Mesenchymal stem cell (in vitro differentiated cells and primary cell): ENCODE data around the gene ASB16.
"Not testable (repeated sequence)": the region's sequence is repeated elsewhere in the genome, so short reads cannot be mapped to it uniquely, and the experiment has no call there.

Source experiments
- DNase-seq: peaks from one replicate; pipeline ENCODE4 v3.0.0-alpha.2; 2013
- H2AFZ ChIP-seq: one replicate; pipeline ENCODE4 v1.6.1; 2013; ENCODE audit warnings: low read depth, mild to moderate bottlenecking, control low read depth, inconsistent platforms, low read length, moderate library complexity
- H2AK5ac ChIP-seq: 2 replicates; pipeline ENCODE4 v1.6.1; 2013; ENCODE audit warnings: low read length, moderate library complexity, mild to moderate bottlenecking, inconsistent platforms; ENCODE audit not compliant: severe bottlenecking
- H2BK120ac ChIP-seq: one replicate; pipeline ENCODE4 v1.6.1; 2013; ENCODE audit warnings: low read depth, mild to moderate bottlenecking, inconsistent platforms, low read length, moderate library complexity
- H2BK12ac ChIP-seq, 2 experiments: one replicate each; pipeline ENCODE4 v1.6.1; 2013; ENCODE audit warnings: inconsistent platforms in 2 of 2, low read length in 2 of 2, mild to moderate bottlenecking in 2 of 2, moderate library complexity in 2 of 2, control low read depth in 1 of 2
- H2BK15ac ChIP-seq: one replicate; pipeline ENCODE4 v1.6.1; 2013; ENCODE audit warnings: mild to moderate bottlenecking, low read depth, inconsistent platforms; ENCODE audit not compliant: poor library complexity, severe bottlenecking
- H2BK5ac ChIP-seq: 2 replicates; pipeline ENCODE4 v1.6.1; 2013; ENCODE audit warnings: low read depth, mild to moderate bottlenecking, low read length, control low read depth, inconsistent platforms; ENCODE audit not compliant: poor library complexity, severe bottlenecking
- H3K14ac ChIP-seq, 2 experiments: one replicate each; pipeline ENCODE4 v1.6.1; 2013; ENCODE audit warnings: inconsistent platforms in 2 of 2, low read length in 2 of 2, control low read depth in 1 of 2, mild to moderate bottlenecking in 1 of 2, moderate library complexity in 1 of 2
- H3K18ac ChIP-seq, 2 experiments: one replicate each; pipeline ENCODE4 v1.6.1; 2013; ENCODE audit warnings: inconsistent platforms in 2 of 2, low read length in 2 of 2, control low read depth in 1 of 2, low read depth in 1 of 2, mild to moderate bottlenecking in 1 of 2
- H3K23ac ChIP-seq, 2 experiments: one replicate each; pipeline ENCODE4 v1.6.1; 2013; ENCODE audit warnings: inconsistent platforms in 2 of 2, low read length in 2 of 2, mild to moderate bottlenecking in 2 of 2, moderate library complexity in 2 of 2, control low read depth in 1 of 2
- H3K27ac ChIP-seq: 2 replicates; pipeline ENCODE4 v1.5.1; 2013; ENCODE audit warnings: mild to moderate bottlenecking, moderate library complexity, low read length, control low read depth, inconsistent platforms; ENCODE audit not compliant: poor library complexity, severe bottlenecking
- H3K27me3 ChIP-seq, 2 experiments: 2 replicates each; pipeline versions ENCODE4 v1.6.1 to v1.7.0; 2013; ENCODE audit warnings: low read length in 2 of 2, mild to moderate bottlenecking in 2 of 2, moderate library complexity in 2 of 2, control low read depth in 1 of 2, inconsistent platforms in 1 of 2; ENCODE audit not compliant: control insufficient read depth in 1 of 2, insufficient read depth in 1 of 2
- H3K36me3 ChIP-seq, 2 experiments: 2 replicates each; pipeline versions ENCODE4 v1.6.1 to v1.7.0; 2013; ENCODE audit warnings: low read length in 2 of 2, control low read depth in 1 of 2, inconsistent platforms in 1 of 2, low read depth in 1 of 2, mild to moderate bottlenecking in 1 of 2; ENCODE audit not compliant: insufficient read depth in 2 of 2, control insufficient read depth in 1 of 2
- H3K4ac ChIP-seq, 2 experiments: one replicate each; pipeline ENCODE4 v1.6.1; 2013; ENCODE audit warnings: inconsistent platforms in 2 of 2, low read length in 2 of 2, mild to moderate bottlenecking in 2 of 2, moderate library complexity in 2 of 2, control low read depth in 1 of 2, low read depth in 1 of 2
- H3K4me1 ChIP-seq: 2 replicates; pipeline ENCODE4 v1.6.1; 2013; ENCODE audit warnings: low read depth, low read length, control low read depth; ENCODE audit not compliant: control insufficient read depth, insufficient read depth
- H3K4me2 ChIP-seq: 2 replicates; pipeline ENCODE4 v1.6.1; 2013; ENCODE audit warnings: low read length, mild to moderate bottlenecking, inconsistent platforms; ENCODE audit not compliant: poor library complexity, severe bottlenecking
- H3K4me3 ChIP-seq, 2 experiments: 2 replicates each; pipeline versions ENCODE4 v1.5.1 to v1.7.0; 2013; ENCODE audit warnings: low read length in 2 of 2, mild to moderate bottlenecking in 2 of 2, control low read depth in 1 of 2, low read depth in 1 of 2; ENCODE audit not compliant: insufficient read depth in 1 of 2
- H3K79me1 ChIP-seq: replicated peaks from 2 replicates; pipeline ENCODE4 v1.6.1; 2013; ENCODE audit warnings: mild to moderate bottlenecking, control low read depth, low read length, inconsistent platforms; ENCODE audit not compliant: poor library complexity, severe bottlenecking
- H3K9ac ChIP-seq: 2 replicates; pipeline ENCODE4 v1.7.0; 2013; ENCODE audit warnings: mild to moderate bottlenecking, low read length, moderate library complexity
- H3K9me3 ChIP-seq: 2 replicates; pipeline ENCODE4 v1.7.0; 2013; ENCODE audit warnings: mild to moderate bottlenecking, low read length; ENCODE audit not compliant: control insufficient read depth
- H4K8ac ChIP-seq: one replicate; pipeline ENCODE4 v1.6.1; 2013; ENCODE audit warnings: inconsistent platforms, mild to moderate bottlenecking, low read length, moderate library complexity
- H4K91ac ChIP-seq: one replicate; pipeline ENCODE4 v1.6.1; 2013; ENCODE audit warnings: mild to moderate bottlenecking, low read length, inconsistent platforms
- WGBS: methylation state at CpG from one replicate; pipeline ENCODE4 v1.1.7; 2013; ENCODE audit warnings: mixed read lengths; 5-methylcytosine and 5-hydroxymethylcytosine counted together

The ASB16 gene

DNA sequence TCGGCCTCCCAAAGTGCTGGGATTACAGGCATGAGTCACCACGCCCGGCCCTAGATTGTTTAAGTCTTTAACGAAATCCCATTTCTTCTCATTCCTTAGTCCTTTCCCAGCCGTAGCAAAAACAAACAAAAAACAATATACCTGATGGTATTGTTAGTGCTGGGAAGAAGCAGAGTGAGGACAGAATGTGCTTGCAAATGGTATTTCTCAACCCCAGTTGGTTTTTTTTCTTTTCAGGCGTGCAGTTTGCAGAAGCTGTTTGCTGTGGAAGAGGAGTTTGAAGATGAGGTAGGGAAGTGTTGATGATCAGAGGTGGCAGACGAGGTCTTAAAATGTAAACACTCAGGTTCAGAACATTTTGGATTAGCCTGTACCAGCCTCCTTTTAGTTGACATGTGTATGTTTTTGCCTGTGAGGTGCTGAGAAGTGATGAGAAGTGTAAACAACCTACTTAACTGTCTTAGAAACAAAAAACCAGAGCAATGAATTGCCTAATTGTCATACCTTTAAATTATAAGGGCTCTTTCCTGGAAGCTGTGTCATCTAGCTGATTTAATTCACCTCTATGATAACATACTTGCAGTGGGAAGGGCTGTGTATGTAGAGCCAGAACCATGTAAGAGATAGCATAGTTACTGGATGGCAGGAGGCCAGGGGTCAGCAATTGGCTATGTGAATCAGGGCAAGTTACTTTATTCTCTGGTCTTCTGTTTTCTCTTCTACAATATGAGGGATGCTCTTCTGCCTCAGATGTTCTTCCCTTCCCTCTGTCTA is 25.4 kb upstream of the ASB16 start:
- Histone ChIP-seq H2BK15ac (no peak overlapping the region), H3K18ac (no peak overlapping the region), H2BK12ac (no peak overlapping the region), H3K9ac (no peak overlapping the region), H4K91ac (no peak overlapping the region), H3K36me3 (peaks cover 13 to 22% of the 10 kb centered on the region in 2 experiments), H3K27ac (no peak overlapping the region), H3K27me3 (no peaks in the 10 kb centered on the region), H4K8ac (no peak overlapping the region), H2BK120ac (no peak overlapping the region), H3K14ac (no peak overlapping the region), H3K79me1 (peaks cover 26% of the 10 kb centered on the region), H3K9me3 (no peaks in the 10 kb centered on the region), H3K4ac (no peak overlapping the region), H2AK5ac (no peak overlapping the region), H2AFZ (no peak overlapping the region), H3K4me3 (no peak overlapping the region), H2BK5ac (no peak overlapping the region), H3K23ac (no peak overlapping the region), H3K4me2 (no peak overlapping the region), H3K4me1 (peaks cover 3% of the 10 kb centered on the region)
- DNase-seq: peak; percentile 36
- 96% methylated on average over 4 of the region's 7 CpGs for WGBS

DNA sequence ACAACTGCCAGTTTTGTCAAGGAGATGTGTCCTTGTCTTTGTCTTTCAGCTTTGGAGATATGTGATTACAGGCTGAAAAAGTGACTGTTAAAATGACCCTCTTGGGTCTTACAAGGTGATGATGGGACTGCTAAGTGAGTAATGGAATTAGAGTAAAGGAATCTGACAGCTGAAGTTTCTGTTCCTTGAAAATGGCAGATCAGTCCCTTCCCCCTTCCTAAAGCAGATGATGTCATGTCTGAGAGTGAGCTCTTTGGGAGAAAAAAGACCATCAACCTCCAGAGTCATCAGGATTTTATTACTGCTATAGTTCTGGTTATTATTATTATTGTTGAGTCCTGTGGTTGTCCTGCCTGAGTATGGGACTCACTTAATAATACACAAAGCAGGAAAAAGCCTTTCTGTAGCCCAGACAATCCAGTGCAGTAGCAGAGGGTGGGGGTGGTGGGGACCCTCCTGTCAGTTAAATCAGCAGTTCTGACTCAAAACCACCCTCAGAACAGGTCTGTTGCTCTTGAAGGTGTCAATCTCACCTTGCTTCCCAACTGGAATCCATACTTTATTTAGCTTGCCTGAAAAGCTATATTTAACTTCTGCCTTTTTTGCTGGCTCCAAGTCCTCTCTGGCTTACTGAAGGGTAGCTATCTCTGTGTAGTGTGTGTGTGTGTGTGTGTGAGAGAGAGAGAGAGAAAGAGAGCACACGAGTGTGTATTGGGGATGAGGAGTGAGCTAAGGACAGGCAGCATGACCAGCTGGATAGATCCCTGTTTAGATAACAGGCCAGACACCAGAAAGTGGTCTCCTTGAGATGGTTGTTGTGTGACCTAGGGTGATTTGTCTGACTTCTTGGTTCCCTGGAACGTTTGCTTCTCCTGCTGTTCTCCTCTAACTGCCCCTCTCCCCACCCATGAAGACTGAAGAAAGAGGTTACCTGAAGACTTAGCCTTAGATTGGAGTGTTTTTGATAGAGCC is 23.8 kb upstream of the ASB16 start:
- Histone ChIP-seq H2AK5ac (no peak overlapping the region), H4K8ac (no peak overlapping the region), H4K91ac (no peak overlapping the region), H3K23ac (no peak overlapping the region), H2BK5ac (no peak overlapping the region), H3K4me1 (peaks cover 3% of the 10 kb centered on the region), H3K4ac (no peak overlapping the region), H3K79me1 (peaks cover 31% of the 10 kb centered on the region), H3K14ac (no peak overlapping the region), H3K36me3 (peaks cover 13 to 22% of the 10 kb centered on the region in 2 experiments), H2BK120ac (no peak overlapping the region), H3K9ac (no peak overlapping the region), H3K27me3 (no peaks in the 10 kb centered on the region), H3K4me2 (no peak overlapping the region), H3K18ac (no peak overlapping the region), H3K9me3 (no peaks in the 10 kb centered on the region), H3K4me3 (no peak overlapping the region), H2BK15ac (no peak overlapping the region), H2AFZ (no peak overlapping the region), H2BK12ac (no peak overlapping the region), H3K27ac (no peak overlapping the region)
- 65% methylated on average over 1 of the region's 2 CpGs for WGBS
- DNase-seq: peak; percentile 30

DNA sequence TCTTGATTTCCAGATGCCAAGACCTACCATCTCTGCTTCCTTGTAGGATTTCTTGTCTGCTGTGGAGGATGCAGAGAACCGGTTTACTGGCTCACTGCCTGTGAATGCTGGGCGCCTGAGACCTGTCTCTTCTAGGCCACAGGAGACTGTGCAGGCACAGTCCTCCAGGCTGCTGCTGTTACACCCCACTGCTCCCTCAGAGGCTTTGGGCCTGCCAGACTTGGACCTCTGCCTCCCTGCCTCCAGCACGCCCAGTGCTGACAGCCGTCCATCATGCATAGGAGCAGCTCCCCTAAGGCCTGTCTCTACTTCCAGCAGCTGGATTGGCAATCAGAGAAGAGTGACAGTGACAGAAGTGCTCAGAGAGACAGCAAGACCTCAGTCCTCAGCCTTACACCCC is 22.7 kb upstream of the ASB16 start:
- no peak overlapping the region for H2BK15ac ChIP-seq
- no peaks in the 10 kb centered on the region for H3K27me3 ChIP-seq
- no peak overlapping the region for H3K4ac ChIP-seq
- WGBS: 100% methylated on average over 4 of the region's 4 CpGs
- no peak overlapping the region for H3K4me2 ChIP-seq
- DNase-seq: no peak
- no peak overlapping the region for H2BK5ac ChIP-seq
- H3K18ac ChIP-seq: no peak overlapping the region
- H3K9me3 ChIP-seq: no peaks in the 10 kb centered on the region
- peaks cover 14 to 27% of the 10 kb centered on the region in 2 experiments for H3K36me3 ChIP-seq
- no peak overlapping the region for H2BK12ac ChIP-seq
- no peak overlapping the region for H4K91ac ChIP-seq
- no peak overlapping the region for H3K23ac ChIP-seq
- H2BK120ac ChIP-seq: no peak overlapping the region
- H3K27ac ChIP-seq: no peak overlapping the region
- H3K79me1 ChIP-seq: peaks cover 30% of the 10 kb centered on the region
- H3K4me3 ChIP-seq: no peak overlapping the region
- H3K4me1 ChIP-seq: no peaks in the 10 kb centered on the region
- H3K14ac ChIP-seq: no peak overlapping the region
- no peak overlapping the region for H2AK5ac ChIP-seq
- H3K9ac ChIP-seq: no peak overlapping the region
- H4K8ac ChIP-seq: no peak overlapping the region
- H2AFZ ChIP-seq: no peak overlapping the region

GRCh38 chr17:44149066-44149465 is 21.4 kb upstream of the ASB16 start:
- WGBS: 100% methylated on average over 3 of the region's 3 CpGs
- not testable (repeated sequence) for H3K9me3 ChIP-seq

More at GRCh38 chr17:44149066-44149465, 21.4 kb upstream of the ASB16 start:
- DNase-seq, H4K8ac ChIP-seq, H3K4me2 ChIP-seq, H3K4ac ChIP-seq, H2BK15ac ChIP-seq, H2BK120ac ChIP-seq, H2BK12ac ChIP-seq, H2BK5ac ChIP-seq, H3K27me3 ChIP-seq, H2AFZ ChIP-seq, H3K4me3 ChIP-seq, H2AK5ac ChIP-seq, H3K14ac ChIP-seq, H3K18ac ChIP-seq, H4K91ac ChIP-seq, H3K27ac ChIP-seq, H3K9ac ChIP-seq, H3K23ac ChIP-seq, H3K4me1 ChIP-seq: not testable (repeated sequence)
- H3K79me1 ChIP-seq: peaks cover 25% of the 10 kb centered on the region
- peaks cover 16 to 29% of the 10 kb centered on the region in 2 experiments for H3K36me3 ChIP-seq
